Stomach (tissue), 4 donors: ENCODE measurements around the gene CSGALNACT2.

Experiments
- POLR2A ChIP-seq, 4 donors: fragments of 450-650 bp; IDR thresholded peaks; one replicate each; pipeline ENCODE4 v1.6.1; 2016; ENCODE audit warnings: antibody characterized with exemption in 4 of 4, control low read depth in 2 of 4, mild to moderate bottlenecking in 1 of 4, moderate library complexity in 1 of 4
- POLR2AphosphoS5 ChIP-seq, 3 donors: sonication (generic); formaldehyde crosslinking; IDR thresholded peaks; one replicate each; pipeline ENCODE4 v1.6.1; 2016; ENCODE audit warnings: antibody characterized with exemption in 3 of 3
- TF ChIP-seq, protein P1 (sequence below), 7 experiments: fragments of 450-650 bp in 4 of 7; fragments of 200-600 bp in 3 of 7; sonication (generic) in 3 of 7; IDR thresholded peaks; one replicate each; pipeline ENCODE4 v1.5.1; 2016 to 2019; ENCODE audit warnings: antibody characterized with exemption in 7 of 7, control low read depth in 2 of 7, mild to moderate bottlenecking in 1 of 7

DNA sequence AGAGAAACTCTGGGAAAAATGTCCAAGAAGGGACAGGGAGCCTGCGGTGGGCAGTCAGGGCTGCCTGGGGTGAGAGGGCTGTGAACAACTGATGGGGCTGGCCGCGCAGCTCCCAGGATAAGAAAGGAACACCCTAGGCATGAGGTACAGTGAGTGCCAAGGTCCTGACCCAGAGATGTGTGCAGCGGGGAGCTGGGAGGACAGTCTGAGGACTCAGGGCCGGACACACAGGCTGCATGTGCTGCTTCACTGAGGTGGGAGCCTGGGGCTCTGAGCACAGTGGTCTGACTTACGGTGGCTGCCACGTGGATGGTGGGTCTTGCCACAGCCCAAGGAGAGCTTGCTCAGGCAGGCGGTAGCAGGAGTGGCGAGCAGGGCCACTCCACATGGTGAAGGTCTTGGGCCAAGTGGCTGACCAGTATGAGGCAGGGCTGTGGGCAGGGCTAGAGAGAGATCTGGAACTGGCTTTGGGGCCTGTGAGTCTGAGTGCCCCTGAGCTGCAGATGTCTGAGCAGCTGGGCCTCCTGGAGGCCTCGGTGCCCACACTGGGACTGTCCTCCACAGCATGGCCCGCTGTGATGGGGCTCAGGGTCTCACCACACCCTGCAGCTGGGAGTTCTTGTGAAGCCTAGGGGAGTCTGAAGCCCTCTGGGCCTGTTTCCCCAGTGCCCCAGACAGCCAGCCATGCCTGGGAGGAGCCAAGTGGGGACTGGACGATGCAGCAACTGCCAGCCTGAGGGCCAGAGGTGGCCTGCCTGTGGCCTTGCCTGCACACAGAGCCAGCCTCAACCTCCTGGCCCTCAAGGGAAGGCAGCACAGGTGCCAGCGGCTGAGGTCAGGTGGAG, 68.4 kb downstream of the CSGALNACT2 start:
- TF ChIP-seq, protein P1, sequence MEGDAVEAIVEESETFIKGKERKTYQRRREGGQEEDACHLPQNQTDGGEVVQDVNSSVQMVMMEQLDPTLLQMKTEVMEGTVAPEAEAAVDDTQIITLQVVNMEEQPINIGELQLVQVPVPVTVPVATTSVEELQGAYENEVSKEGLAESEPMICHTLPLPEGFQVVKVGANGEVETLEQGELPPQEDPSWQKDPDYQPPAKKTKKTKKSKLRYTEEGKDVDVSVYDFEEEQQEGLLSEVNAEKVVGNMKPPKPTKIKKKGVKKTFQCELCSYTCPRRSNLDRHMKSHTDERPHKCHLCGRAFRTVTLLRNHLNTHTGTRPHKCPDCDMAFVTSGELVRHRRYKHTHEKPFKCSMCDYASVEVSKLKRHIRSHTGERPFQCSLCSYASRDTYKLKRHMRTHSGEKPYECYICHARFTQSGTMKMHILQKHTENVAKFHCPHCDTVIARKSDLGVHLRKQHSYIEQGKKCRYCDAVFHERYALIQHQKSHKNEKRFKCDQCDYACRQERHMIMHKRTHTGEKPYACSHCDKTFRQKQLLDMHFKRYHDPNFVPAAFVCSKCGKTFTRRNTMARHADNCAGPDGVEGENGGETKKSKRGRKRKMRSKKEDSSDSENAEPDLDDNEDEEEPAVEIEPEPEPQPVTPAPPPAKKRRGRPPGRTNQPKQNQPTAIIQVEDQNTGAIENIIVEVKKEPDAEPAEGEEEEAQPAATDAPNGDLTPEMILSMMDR (IDR thresholded peaks at IDR 0.05), result no peak
- TF ChIP-seq POLR2A (IDR thresholded peaks at IDR 0.05), result no peak
- TF ChIP-seq POLR2AphosphoS5 (IDR thresholded peaks at IDR 0.05), result no peak
